ENCODE measurements around the gene PIP4K2A.
"Not testable (repeated sequence)": the region's sequence is repeated elsewhere in the genome, so short reads cannot be mapped to it uniquely, and the experiment has no call there.

The PIP4K2A gene

DNA sequence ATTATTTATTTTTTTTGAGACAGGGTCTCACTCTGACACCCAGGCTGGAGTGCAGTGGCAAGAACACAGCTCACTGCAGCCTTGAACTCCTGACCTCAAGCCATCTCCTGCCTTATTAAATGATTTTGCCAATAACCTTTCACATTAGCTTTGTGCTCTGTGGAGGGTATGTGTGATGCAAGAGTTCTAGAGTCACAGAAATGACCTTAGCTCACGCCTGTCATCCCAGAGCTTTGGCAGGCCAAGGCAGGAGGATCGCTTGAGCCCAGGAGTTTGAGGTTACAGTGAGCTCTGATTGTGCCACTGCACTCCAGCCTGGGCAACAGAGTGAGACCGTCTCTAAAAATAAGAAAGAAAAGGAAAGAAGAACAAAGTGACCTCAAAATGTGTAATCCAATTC lies 4.3 kb upstream of the PIP4K2A start:
- not testable (repeated sequence) for DNase-seq (ENCODE audit: low read depth); H3K4me1 ChIP-seq (ENCODE audit: control insufficient read depth, insufficient read depth, low read length); H3K4me3 ChIP-seq (ENCODE audit: low read length); H3K9me3 ChIP-seq (ENCODE audit: control insufficient read depth, low read length); H3K27me3 ChIP-seq (replicated peaks; ENCODE audit: control insufficient read depth, insufficient read depth, low read length); H3K9ac ChIP-seq (ENCODE audit: low read length); H3K36me3 ChIP-seq (ENCODE audit: control insufficient read depth, insufficient read depth, low read length, severe bottlenecking)

DNA sequence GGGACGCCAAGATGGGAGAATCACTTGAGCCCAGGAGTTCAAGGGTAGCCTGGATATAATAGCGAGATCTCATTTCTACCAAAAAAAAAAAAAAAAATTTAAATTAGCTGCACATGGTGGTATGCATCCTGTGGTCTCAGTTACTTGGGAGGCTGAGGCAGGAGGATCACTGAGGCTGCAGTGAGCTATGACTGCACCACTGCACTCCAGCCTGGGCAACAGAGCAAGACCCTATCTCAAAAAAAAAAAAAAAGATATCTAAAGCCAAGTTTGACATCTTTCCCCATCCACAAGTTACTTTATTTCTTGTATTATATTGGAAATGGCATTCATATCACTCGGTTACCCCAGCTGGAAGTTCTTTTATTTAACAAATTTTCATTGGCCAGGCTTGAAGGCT lies 3.4 kb upstream of the PIP4K2A start:
- no peak for DNase-seq (ENCODE audit: low read depth)
- H3K4me3 ChIP-seq (ENCODE audit: low read length) = no peak overlapping the region

GRCh38 chr10:22716943-22717342 lies 2.6 kb upstream of the PIP4K2A start:
- no peaks in the 10 kb centered on the region for H3K9me3 ChIP-seq (ENCODE audit: control insufficient read depth, low read length)
- no peak for DNase-seq (ENCODE audit: low read depth)
- peaks cover 8% of the 10 kb centered on the region for H3K4me1 ChIP-seq (ENCODE audit: control insufficient read depth, insufficient read depth, low read length)
- no peaks in the 10 kb centered on the region for H3K27me3 ChIP-seq (replicated peaks; ENCODE audit: control insufficient read depth, insufficient read depth, low read length)
- no peaks in the 10 kb centered on the region for H3K36me3 ChIP-seq (ENCODE audit: control insufficient read depth, insufficient read depth, low read length, severe bottlenecking)
- H3K9ac ChIP-seq (ENCODE audit: low read length) = no peak overlapping the region
- H3K4me3 ChIP-seq (ENCODE audit: low read length) = no peak overlapping the region

More for the DNA sequence above, 3.4 kb upstream of the PIP4K2A start:
- Histone ChIP-seq H3K9me3 (ENCODE audit: control insufficient read depth, low read length) (no peaks in the 10 kb centered on the region), H3K27me3 (replicated peaks; ENCODE audit: control insufficient read depth, insufficient read depth, low read length) (no peaks in the 10 kb centered on the region), H3K4me1 (ENCODE audit: control insufficient read depth, insufficient read depth, low read length) (peaks cover 8% of the 10 kb centered on the region), H3K36me3 (ENCODE audit: control insufficient read depth, insufficient read depth, low read length, severe bottlenecking) (no peaks in the 10 kb centered on the region), H3K9ac (ENCODE audit: low read length) (no peak overlapping the region)

DNA sequence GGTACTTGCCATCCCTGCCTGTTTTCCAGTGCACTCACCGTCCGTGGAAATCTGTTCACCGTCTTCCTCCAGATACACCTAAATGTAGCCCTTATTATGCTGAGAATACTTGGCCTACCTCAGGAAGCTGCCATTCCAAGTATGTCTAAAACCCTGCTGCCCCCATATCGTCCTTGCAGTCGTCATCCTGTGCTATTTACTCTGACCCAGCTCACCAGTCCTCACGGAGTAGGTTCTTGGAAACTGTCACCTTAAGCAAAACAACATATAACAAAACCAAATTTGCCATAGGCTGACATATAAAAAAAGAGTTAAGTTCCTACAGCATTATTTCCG lies 880 bp upstream of the PIP4K2A start:
- H3K4me3 ChIP-seq (ENCODE audit: low read length) = peak overlapping the region; percentile 86

GRCh38 chr10:22713853-22714478 lies 412 bp downstream of the PIP4K2A start:
- Histone ChIP-seq H3K9ac (ENCODE audit: low read length) (peak overlapping the region; percentile 95), H3K36me3 (ENCODE audit: control insufficient read depth, insufficient read depth, low read length, severe bottlenecking) (no peaks in the 10 kb centered on the region), H3K4me3 (ENCODE audit: low read length) (peak overlapping the region; percentile 87), H3K9me3 (ENCODE audit: control insufficient read depth, low read length) (no peaks in the 10 kb centered on the region), H3K4me1 (ENCODE audit: control insufficient read depth, insufficient read depth, low read length) (peaks cover 28% of the 10 kb centered on the region), H3K27me3 (replicated peaks; ENCODE audit: control insufficient read depth, insufficient read depth, low read length) (no peaks in the 10 kb centered on the region)
- DNase-seq (ENCODE audit: low read depth) = peak; percentile 52

More for the DNA sequence above, 880 bp upstream of the PIP4K2A start:
- Histone ChIP-seq H3K9ac (ENCODE audit: low read length) (peak overlapping the region; percentile 92), H3K27me3 (replicated peaks; ENCODE audit: control insufficient read depth, insufficient read depth, low read length) (no peaks in the 10 kb centered on the region), H3K4me1 (ENCODE audit: control insufficient read depth, insufficient read depth, low read length) (peaks cover 23% of the 10 kb centered on the region), H3K36me3 (ENCODE audit: control insufficient read depth, insufficient read depth, low read length, severe bottlenecking) (no peaks in the 10 kb centered on the region), H3K9me3 (ENCODE audit: control insufficient read depth, low read length) (no peaks in the 10 kb centered on the region)
- DNase-seq (ENCODE audit: low read depth) = no peak

DNA sequence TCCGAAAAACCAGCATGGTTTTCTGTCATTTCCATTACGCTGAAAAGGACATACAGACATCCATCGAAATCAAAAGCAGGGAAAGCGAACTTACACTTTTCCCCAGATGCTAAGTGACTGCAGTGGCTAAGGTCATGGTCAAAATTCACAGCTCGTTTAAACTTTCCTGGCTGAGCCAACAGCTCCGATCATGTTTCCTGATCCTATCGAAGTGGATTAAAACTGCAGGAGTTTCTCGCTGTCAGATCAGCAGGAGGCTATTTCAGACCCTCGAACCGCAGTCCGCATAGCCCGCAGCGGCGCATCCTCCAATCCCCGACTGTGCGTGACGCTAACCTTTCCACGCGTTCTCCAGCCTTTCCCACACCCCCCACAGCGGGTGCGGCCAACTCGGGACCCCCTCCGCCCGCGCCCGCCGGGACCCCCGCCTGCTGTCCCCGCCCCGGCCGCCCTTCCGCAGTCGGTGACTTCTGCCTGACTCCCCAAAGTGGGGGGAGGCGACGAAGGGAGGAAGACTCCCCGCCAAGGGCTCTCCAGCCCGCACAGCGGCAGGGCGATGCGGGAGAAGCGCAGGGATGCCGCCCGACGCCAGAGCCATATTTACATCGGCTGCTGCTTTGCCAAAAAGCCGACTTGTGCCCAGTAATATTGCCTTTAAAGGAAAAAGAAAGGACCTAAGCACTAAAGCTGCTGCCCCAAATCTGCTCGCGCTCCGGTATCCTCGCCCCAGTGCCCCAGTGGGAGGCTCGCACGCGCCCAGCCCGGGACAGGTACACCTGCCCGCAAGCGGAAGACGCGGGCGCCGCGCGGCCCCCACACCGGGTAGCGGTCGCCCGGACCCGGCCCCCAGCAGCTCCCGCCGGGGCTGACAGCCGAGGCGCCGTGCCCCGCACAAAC lies 1.2 kb downstream of the PIP4K2A start:
- peaks cover 24% of the 10 kb centered on the region for H3K4me1 ChIP-seq (ENCODE audit: control insufficient read depth, insufficient read depth, low read length)

GRCh38 chr10:22712211-22712955 lies 2.0 kb downstream of the PIP4K2A start:
- Histone ChIP-seq H3K27me3 (replicated peaks; ENCODE audit: control insufficient read depth, insufficient read depth, low read length) (no peaks in the 10 kb centered on the region), H3K4me3 (ENCODE audit: low read length) (peak overlapping the region; percentile 87), H3K4me1 (ENCODE audit: control insufficient read depth, insufficient read depth, low read length) (peaks cover 23% of the 10 kb centered on the region), H3K36me3 (ENCODE audit: control insufficient read depth, insufficient read depth, low read length, severe bottlenecking) (no peaks in the 10 kb centered on the region), H3K9me3 (ENCODE audit: control insufficient read depth, low read length) (no peaks in the 10 kb centered on the region), H3K9ac (ENCODE audit: low read length) (peak overlapping the region; percentile 95)
- DNase-seq (ENCODE audit: low read depth) = peak; percentile 60

More for the DNA sequence above, 1.2 kb downstream of the PIP4K2A start:
- Histone ChIP-seq H3K9me3 (ENCODE audit: control insufficient read depth, low read length) (no peaks in the 10 kb centered on the region), H3K9ac (ENCODE audit: low read length) (peak overlapping the region; percentile 95), H3K4me3 (ENCODE audit: low read length) (peak overlapping the region; percentile 87), H3K27me3 (replicated peaks; ENCODE audit: control insufficient read depth, insufficient read depth, low read length) (no peaks in the 10 kb centered on the region), H3K36me3 (ENCODE audit: control insufficient read depth, insufficient read depth, low read length, severe bottlenecking) (no peaks in the 10 kb centered on the region)
- peak; percentile 63 for DNase-seq (ENCODE audit: low read depth)

- H3K27me3 ChIP-seq (replicated peaks; ENCODE audit: control insufficient read depth, insufficient read depth, low read length) = no peaks in the 10 kb centered on the region
- no peak for DNase-seq (ENCODE audit: low read depth)
- peaks cover 23% of the 10 kb centered on the region for H3K4me1 ChIP-seq (ENCODE audit: control insufficient read depth, insufficient read depth, low read length)
- H3K4me3 ChIP-seq (ENCODE audit: low read length) = peak overlapping the region; percentile 87
- H3K9ac ChIP-seq (ENCODE audit: low read length) = peak overlapping the region; percentile 95
- no peaks in the 10 kb centered on the region for H3K9me3 ChIP-seq (ENCODE audit: control insufficient read depth, low read length)
- H3K36me3 ChIP-seq (ENCODE audit: control insufficient read depth, insufficient read depth, low read length, severe bottlenecking) = no peaks in the 10 kb centered on the region
Measured at GRCh38 chr10:22711373-22711772, 3.0 kb downstream of the PIP4K2A start.

DNA sequence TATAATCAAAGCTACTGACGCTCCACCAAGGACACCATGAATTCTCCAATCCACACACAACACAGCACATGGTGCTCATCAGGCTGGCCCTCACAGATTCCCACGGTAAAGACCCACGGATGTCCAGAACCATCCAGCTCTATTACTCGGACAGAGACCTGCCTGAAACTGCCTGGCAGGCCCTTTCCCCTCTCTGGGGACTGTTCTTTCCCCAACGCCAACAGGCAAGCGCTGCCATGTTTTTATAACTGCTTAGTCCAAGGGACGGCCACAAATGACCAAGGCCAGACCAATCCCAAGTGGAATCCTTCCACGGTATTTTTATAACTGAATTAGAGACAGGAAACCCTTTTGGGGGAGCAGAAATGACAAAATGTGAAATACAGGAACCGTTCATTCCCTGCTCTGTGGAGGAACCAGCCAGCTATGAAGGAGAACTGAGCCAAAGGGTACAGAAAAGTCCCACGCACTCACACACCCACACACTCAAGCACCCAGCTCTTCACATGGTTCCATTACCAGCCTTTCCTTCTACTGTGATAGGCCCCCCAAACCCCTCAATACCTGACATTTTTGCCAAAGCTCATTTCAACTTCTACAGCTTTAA lies 4.1 kb downstream of the PIP4K2A start:
- no peak for DNase-seq (ENCODE audit: low read depth)
- Histone ChIP-seq H3K9me3 (ENCODE audit: control insufficient read depth, low read length) (no peaks in the 10 kb centered on the region), H3K4me1 (ENCODE audit: control insufficient read depth, insufficient read depth, low read length) (peaks cover 23% of the 10 kb centered on the region), H3K4me3 (ENCODE audit: low read length) (peak overlapping the region; percentile 87), H3K36me3 (ENCODE audit: control insufficient read depth, insufficient read depth, low read length, severe bottlenecking) (no peaks in the 10 kb centered on the region), H3K9ac (ENCODE audit: low read length) (no peak overlapping the region), H3K27me3 (replicated peaks; ENCODE audit: control insufficient read depth, insufficient read depth, low read length) (no peaks in the 10 kb centered on the region)

DNA sequence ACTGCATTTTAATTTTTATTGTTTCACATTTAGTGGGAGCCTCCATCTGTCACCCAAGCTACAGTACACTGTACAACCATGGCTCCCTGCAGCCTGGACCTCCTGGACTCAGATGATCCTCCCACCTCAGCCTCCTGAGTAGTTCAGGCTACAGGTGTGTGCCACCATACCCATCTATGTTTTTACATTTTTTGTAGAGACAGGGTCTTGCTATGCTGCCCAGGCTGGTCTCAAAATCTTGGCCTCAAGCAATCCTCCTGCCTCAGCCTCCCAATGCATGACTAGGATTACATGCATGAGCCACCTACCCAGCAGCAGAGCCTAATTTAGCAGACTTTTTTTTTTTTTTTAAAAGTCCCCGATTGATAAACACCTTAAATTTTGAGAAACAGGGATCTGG lies 5.6 kb downstream of the PIP4K2A start:
- no peaks in the 10 kb centered on the region for H3K27me3 ChIP-seq (replicated peaks; ENCODE audit: control insufficient read depth, insufficient read depth, low read length)
- no peak for DNase-seq (ENCODE audit: low read depth)
- H3K4me3 ChIP-seq (ENCODE audit: low read length) = no peak overlapping the region
- H3K36me3 ChIP-seq (ENCODE audit: control insufficient read depth, insufficient read depth, low read length, severe bottlenecking) = no peaks in the 10 kb centered on the region
- peaks cover 20% of the 10 kb centered on the region for H3K4me1 ChIP-seq (ENCODE audit: control insufficient read depth, insufficient read depth, low read length)
- H3K9me3 ChIP-seq (ENCODE audit: control insufficient read depth, low read length) = no peaks in the 10 kb centered on the region
- H3K9ac ChIP-seq (ENCODE audit: low read length) = no peak overlapping the region

DNA sequence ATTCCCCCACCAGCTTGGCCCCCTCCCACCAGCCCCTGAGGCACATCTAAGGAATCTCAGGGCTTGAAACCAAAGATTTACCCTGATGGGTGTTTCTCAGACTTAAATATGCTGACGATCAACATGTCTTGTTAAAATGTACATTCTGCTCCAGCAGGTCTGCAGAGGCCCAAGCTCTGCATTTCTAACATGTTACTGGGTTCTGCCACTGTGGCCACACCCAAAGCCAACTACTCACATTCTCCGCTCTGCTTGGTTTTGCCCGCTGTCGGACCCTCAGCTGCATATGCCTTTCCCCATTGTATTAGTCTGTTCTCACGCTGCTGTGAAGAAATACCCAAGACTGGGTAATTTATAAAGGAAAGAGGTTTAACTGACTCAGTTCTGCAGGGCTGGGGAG lies 8.9 kb downstream of the PIP4K2A start:
- Histone ChIP-seq H3K27me3 (replicated peaks; ENCODE audit: control insufficient read depth, insufficient read depth, low read length) (no peaks in the 10 kb centered on the region), H3K9me3 (ENCODE audit: control insufficient read depth, low read length) (no peaks in the 10 kb centered on the region), H3K4me1 (ENCODE audit: control insufficient read depth, insufficient read depth, low read length) (peaks cover 13% of the 10 kb centered on the region), H3K36me3 (ENCODE audit: control insufficient read depth, insufficient read depth, low read length, severe bottlenecking) (no peaks in the 10 kb centered on the region), H3K9ac (ENCODE audit: low read length) (no peak overlapping the region), H3K4me3 (ENCODE audit: low read length) (no peak overlapping the region)
- no peak for DNase-seq (ENCODE audit: low read depth)
